GM18499 (cell line): ENCODE results near the gene PSME2.

Experiments
- ATAC-seq: cut with Tn5 transposase; IDR thresholded peaks from one replicate; pipeline ENCODE4 v1.9.1; 2021; ENCODE audit warnings: moderate number of reproducible peaks; ENCODE audit not compliant: insufficient read depth, unreplicated experiment

Gene PSME2

GRCh38 chr14:24157331-24157730 is 10.9 kb upstream of the PSME2 start:
- ATAC-seq = no peak

- no peak for ATAC-seq
These were observed 10.4 kb upstream of the PSME2 start for GRCh38 chr14:24156840-24157239.

GRCh38 chr14:24155100-24155499 is 8.7 kb upstream of the PSME2 start:
- ATAC-seq = no peak

- no peak for ATAC-seq
These were observed 5.1 kb upstream of the PSME2 start for GRCh38 chr14:24151404-24152080.

GRCh38 chr14:24150993-24151392 is 4.6 kb upstream of the PSME2 start:
- no peak for ATAC-seq

- ATAC-seq = no peak
These were observed 4.2 kb upstream of the PSME2 start for GRCh38 chr14:24150567-24150966.

GRCh38 chr14:24150061-24150460 is 3.7 kb upstream of the PSME2 start:
- no peak for ATAC-seq

GRCh38 chr14:24149302-24149969 is 3.0 kb upstream of the PSME2 start:
- no peak for ATAC-seq

GRCh38 chr14:24147761-24148428 is 1.5 kb upstream of the PSME2 start:
- ATAC-seq = no peak

- peak; percentile 70 for ATAC-seq
These were observed 759 bp upstream of the PSME2 start, which contains the start of gene RNF31 for GRCh38 chr14:24146978-24147760. Gene RNF31 (plus strand): TSS chr14:24147498. CDS start chr14:24147699, 201 bp downstream.

- ATAC-seq = no peak
These were observed 539 bp downstream of the PSME2 start for GRCh38 chr14:24145690-24146452.

- no peak for ATAC-seq
These were observed 1.2 kb downstream of the PSME2 start for GRCh38 chr14:24145219-24145618.

- ATAC-seq = no peak
These were observed 2.0 kb downstream of the PSME2 start for GRCh38 chr14:24144451-24144850.

- ATAC-seq = no peak
These were observed 2.9 kb downstream of the PSME2 start for GRCh38 chr14:24143511-24143910.

- ATAC-seq = peak; percentile 72
These were observed 5.1 kb downstream of the PSME2 start, which contains the start of gene EMC9 for GRCh38 chr14:24141097-24141880. Gene EMC9 (minus strand): TSS chr14:24141591. CDS start chr14:24141304, 287 bp downstream.

GRCh38 chr14:24139272-24139934 is 7.0 kb downstream of the PSME2 start:
- ATAC-seq = no peak

GRCh38 chr14:24138396-24139271 is 7.8 kb downstream of the PSME2 start:
- no peak for ATAC-seq
